ENCODE data around the gene TTLL5.

DNA sequence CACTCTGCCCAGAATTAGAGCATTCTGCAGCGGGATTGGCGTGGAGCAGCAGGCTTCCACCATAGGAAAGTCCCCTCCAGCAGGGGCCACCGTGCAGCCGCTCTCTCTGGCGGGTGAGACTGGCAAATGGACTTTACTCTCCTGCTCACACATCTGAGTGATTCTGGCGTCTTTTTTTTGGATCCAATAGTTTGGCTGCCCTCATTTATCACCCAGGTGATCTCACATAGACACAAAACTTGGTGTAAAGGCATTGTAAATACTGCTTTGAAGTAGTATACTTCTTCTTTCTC lies 190.5 kb downstream of the TTLL5 start:
- TF ChIP-seq CHCHD3 (CRISPR knock-in tag; IDR thresholded peaks at IDR 0.05) (no peak), ZNF430 (CRISPR knock-in tag; IDR thresholded peaks at IDR 0.05) (no peak), RAD21 (CRISPR knock-in tag; IDR thresholded peaks at IDR 0.05) (no peak), TAF1 (CRISPR knock-in tag; IDR thresholded peaks at IDR 0.05) (no peak), EP300 (IDR thresholded peaks at IDR 0.05; ENCODE audit: low read depth in 2 of 2, low read length in 2 of 2) (no peak), EP300 (CRISPR knock-in tag; IDR thresholded peaks at IDR 0.05; ENCODE audit: borderline replicate concordance) (no peak), NFRKB (IDR thresholded peaks at IDR 0.05) (no peak)
- TF ChIP-seq, protein P1, sequence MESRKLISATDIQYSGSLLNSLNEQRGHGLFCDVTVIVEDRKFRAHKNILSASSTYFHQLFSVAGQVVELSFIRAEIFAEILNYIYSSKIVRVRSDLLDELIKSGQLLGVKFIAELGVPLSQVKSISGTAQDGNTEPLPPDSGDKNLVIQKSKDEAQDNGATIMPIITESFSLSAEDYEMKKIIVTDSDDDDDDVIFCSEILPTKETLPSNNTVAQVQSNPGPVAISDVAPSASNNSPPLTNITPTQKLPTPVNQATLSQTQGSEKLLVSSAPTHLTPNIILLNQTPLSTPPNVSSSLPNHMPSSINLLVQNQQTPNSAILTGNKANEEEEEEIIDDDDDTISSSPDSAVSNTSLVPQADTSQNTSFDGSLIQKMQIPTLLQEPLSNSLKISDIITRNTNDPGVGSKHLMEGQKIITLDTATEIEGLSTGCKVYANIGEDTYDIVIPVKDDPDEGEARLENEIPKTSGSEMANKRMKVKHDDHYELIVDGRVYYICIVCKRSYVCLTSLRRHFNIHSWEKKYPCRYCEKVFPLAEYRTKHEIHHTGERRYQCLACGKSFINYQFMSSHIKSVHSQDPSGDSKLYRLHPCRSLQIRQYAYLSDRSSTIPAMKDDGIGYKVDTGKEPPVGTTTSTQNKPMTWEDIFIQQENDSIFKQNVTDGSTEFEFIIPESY (CRISPR knock-in tag; IDR thresholded peaks at IDR 0.05): peak; percentile 87
